CD4-positive, alpha-beta T cell treated with Interleukin-2 at 100 ng/mL for 4 hours (primary cell): Measurements from ENCODE around the gene RAI14.

Experiments
- DNase-seq: peaks from one replicate; pipeline ENCODE4 v3.0.0-alpha.2; 2020; ENCODE audit warnings: low spot score

The RAI14 gene

GRCh38 chr5:34648039-34648839 lies 7.9 kb upstream of the RAI14 start:
- no peak for DNase-seq

GRCh38 chr5:34648840-34649158 lies 7.3 kb upstream of the RAI14 start:
- no peak for DNase-seq

- no peak for DNase-seq
These were observed 4.3 kb upstream of the RAI14 start for GRCh38 chr5:34651791-34652190.

GRCh38 chr5:34652466-34652865 lies 3.7 kb upstream of the RAI14 start:
- DNase-seq: no peak

- no peak for DNase-seq
These were observed 3.2 kb upstream of the RAI14 start for GRCh38 chr5:34652914-34653313.

- DNase-seq: no peak
These were observed 2.4 kb upstream of the RAI14 start for GRCh38 chr5:34653708-34654107.

GRCh38 chr5:34655354-34655991 lies 655 bp upstream of the RAI14 start:
- peak; percentile 31 for DNase-seq

GRCh38 chr5:34656700-34657273 lies 659 bp downstream of the RAI14 start:
- no peak for DNase-seq

GRCh38 chr5:34657274-34657921 lies 1.3 kb downstream of the RAI14 start:
- DNase-seq: no peak

GRCh38 chr5:34657988-34658387 lies 1.9 kb downstream of the RAI14 start:
- no peak for DNase-seq

- no peak for DNase-seq
These were observed 3.0 kb downstream of the RAI14 start for GRCh38 chr5:34659168-34659567.

- no peak for DNase-seq
These were observed 4.3 kb downstream of the RAI14 start for GRCh38 chr5:34660444-34660843.

GRCh38 chr5:34663771-34664496 lies 7.8 kb downstream of the RAI14 start:
- no peak for DNase-seq

GRCh38 chr5:34666392-34667080 lies 10.4 kb downstream of the RAI14 start:
- no peak for DNase-seq

GRCh38 chr5:34667705-34668104 lies 11.6 kb downstream of the RAI14 start:
- DNase-seq: no peak

- no peak for DNase-seq
These were observed 13.9 kb downstream of the RAI14 start for GRCh38 chr5:34669931-34670516.

- no peak for DNase-seq
These were observed 16.1 kb downstream of the RAI14 start for GRCh38 chr5:34672196-34672595.

- DNase-seq: no peak
These were observed 17.5 kb downstream of the RAI14 start for GRCh38 chr5:34673463-34674125.

- no peak for DNase-seq
These were observed 18.1 kb downstream of the RAI14 start for GRCh38 chr5:34674187-34674586.

- no peak for DNase-seq
These were observed 19.7 kb downstream of the RAI14 start for GRCh38 chr5:34675857-34676256.

- no peak for DNase-seq
These were observed 20.3 kb downstream of the RAI14 start for GRCh38 chr5:34676416-34676815.
